SK-MEL-5 (cell line): ENCODE measurements around the gene LRFN3. TPM values are rescaled to one million over a fixed set of nuclear protein-coding genes. Genes with fewer than 3 reads are reported as not detected.
A peak's percentile ranks its signal among the peaks of the same experiment; 100 is the strongest.
"Not testable (repeated sequence)": the region's sequence is repeated elsewhere in the genome, so short reads cannot be mapped to it uniquely, and the experiment has no call there.

Source experiments
- DNase-seq: peaks from one replicate; pipeline ENCODE4 v3.0.0-alpha.2; 2016; ENCODE audit warnings: low read depth, low spot score
- in situ Hi-C: cut with HindIII; loops from 2 replicates; pipeline ENCODE4 v1.10.0; 2016; ENCODE audit warnings: low sequenced_read_pairs, high pct_unique_total_duplicates, low pct_unique_long_range_greater_than_20kb
- total RNA-seq: library from RNA; depleted of rRNA; stranded (reverse); fragments of >200 nt; shearing (Covaris generic); gene quantifications from 2 replicates; pipeline ENCODE4 v1.2.3, GENCODE V29; 2014

Gene LRFN3
- total RNA-seq, 1 experiment from 2014 or later = 1.8 TPM

DNA sequence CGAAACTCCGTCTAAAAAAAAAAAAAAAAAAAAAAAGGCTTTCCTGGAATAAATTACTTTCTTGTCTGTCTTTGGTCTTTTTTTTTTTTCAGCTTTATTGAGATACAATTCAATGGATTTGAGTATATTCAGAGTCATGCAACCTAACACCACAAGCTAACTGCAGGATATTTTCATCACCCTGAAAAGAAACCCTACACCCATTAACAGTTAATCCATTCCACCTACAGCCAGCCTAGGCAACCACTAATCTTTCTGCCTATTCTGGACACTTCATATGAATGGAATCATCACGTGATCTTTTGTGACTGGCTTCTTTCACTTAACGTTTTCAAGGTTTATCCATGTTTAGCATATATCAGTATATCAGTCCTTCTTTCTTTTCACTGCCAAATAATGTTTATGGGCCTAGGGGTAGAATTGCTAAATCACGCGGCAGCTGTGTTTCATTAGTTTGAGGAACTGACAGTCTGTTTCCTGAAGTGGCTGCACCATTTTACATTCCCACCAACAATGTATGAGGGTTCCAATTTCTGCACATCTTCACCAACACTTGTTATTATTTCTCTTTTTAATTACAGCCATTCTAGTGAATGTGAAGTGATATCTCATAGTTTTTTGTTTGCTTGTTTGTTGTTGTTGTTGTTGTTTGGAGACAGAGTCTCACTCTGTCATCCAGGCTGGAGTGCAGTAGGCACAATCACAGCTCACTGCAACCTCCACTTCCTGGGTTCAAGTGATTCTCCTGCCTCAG, 19.9 kb downstream of the LRFN3 start:
- DNase-seq = no peak
- in situ Hi-C loops = no loop called here

DNA sequence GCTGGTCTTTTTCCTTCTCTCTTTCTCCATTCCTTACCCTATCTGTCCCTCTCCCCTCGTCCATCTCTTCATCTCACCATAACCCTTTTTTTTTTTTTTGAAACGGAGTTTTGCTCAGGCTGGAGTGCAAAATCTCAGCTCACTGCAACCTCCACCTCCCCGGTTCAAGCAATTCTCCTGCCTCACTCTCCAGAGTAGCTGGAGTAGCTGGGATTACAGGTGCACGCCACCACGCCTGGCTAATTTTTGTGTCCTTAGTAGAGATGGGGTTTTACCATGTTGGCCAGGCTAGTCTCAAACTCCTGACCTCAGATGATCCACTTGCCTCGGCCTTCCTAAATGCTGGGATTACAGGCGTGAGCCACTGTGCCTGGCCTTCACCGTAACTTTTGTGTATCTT, 21.2 kb downstream of the LRFN3 start:
- in situ Hi-C loops, DNase-seq: not testable (repeated sequence)

DNA sequence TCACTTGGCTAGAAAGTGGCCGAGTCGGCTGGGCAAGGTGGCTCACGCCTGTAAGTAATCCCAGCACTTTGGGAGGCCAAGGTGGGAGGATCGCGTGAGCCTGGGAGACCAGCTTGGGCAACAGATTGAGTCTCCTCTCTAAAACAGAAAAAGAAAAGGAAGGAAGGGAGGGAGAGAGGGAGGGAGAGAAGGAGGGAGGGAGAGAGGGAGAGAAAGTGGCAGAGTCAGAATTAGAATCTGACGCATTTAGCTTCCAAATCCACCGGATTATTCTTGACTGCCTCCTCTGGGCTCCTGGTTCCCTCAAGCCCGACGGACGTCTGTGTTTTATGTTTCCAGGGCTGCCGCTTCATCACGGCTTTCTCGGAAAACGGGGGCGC, 22.5 kb downstream of the LRFN3 start:
- in situ Hi-C loops = no loop called here
- DNase-seq = no peak

DNA sequence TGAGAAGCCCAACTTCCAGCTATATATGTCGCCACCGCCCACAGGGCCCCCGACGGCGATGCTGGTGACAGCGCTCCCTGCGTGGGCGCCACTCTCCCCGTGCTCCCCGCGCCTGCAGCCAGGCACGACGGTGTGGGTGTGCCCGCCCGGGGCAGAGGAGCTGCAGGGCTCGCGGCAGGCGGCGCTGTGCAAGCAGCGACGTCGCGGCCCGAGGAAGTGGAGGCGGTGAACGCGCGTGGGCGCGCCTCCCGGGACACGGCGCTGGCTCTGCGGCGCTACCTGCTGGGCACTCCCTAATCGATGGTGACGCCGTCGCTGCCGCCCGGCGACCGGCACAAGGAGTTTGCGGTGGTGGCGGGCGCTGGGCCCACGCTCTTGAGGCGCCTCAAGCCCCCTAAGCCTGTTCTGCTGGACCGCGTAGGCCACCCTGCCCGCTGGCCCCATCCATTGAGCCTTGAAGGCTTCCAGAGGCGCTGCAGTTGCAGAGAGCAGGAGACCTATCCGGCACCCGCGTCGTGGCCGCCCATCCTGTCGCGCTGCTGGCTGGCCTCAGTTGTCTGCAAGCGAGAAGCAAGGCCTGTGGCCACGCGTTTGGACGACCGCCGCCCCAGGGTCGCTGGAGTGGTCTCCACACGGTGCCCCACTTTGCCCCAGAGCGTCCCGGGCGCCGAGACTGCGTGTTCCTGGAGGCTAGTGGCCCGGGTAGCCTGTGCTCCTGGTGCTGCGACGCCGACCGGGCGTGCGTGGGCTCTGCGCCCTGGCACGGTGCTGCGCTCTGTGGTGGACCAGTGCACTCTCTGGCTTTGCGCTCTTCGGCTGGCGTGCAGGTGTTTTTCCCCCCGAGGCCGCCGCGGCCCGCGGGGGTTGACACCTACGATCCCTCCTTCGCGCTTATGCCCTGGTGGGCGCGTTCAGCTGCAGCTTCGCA, 23.1 kb downstream of the LRFN3 start:
- in situ Hi-C loops = no loop called here

DNA sequence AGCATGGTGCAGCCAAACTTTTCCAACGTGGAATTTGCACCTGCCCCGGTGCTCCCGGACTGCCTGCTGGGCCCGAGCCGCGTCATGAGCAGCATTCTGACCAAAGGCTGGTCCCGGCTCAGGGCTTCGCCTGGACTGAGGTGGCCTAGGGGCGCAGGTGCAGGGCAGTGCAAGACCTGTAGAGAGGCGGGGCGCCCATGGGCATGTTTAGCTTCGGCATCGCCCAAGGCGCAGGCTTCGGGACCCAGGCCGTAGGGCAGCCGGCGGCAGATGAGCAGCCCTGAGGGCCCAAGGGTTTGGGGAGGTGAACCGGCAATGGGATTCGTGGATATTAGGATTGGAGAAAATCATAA, 23.8 kb downstream of the LRFN3 start:
- no peak for DNase-seq
- in situ Hi-C loops = no loop called here

More for the DNA sequence above, 23.1 kb downstream of the LRFN3 start:
- DNase-seq = no peak

DNA sequence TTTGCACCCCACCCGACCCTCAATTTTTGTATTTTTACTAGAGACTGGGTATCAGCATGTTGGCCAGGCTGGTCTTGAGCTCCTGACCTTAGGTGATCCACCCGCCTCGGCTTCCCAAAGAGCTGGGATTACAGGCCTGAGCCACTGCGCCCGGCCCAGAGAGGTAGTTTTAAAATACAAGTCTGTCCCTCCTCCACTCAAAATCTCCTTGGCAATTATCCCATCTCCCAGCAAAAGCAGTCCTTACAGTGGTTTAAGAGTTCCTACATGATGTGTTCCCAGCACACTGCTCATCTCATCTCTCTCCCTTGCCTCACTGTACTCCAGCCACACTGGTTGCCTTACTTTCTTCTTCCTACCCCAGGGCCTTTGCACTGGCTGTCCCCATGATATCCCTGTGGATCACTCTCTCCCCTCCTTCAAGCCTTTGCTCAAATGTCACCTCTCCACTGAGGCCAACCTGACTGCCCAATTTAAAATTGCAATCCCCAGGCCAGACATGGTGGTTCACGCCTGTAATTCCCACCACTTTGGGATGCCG, 24.3 kb downstream of the LRFN3 start:
- no peak for DNase-seq
- in situ Hi-C loops = no loop called here

DNA sequence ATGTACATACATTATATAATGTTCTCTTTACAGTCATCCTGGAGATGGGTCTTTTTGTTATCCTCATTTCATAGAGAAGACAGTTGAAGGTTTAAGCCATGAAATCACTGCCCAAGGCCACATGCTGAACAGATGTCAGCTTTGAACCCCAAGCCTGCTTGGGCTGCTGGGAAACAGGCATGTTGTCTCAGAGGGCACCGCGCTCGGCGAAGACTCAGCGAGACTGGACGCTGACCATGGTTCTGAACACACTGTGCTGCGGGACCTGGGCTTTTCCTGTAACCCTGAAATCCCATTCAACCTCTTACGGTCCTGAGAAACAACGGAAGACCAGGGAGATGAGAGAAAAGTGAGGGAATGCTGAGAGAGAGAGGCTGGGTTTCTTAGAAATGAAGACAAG, 27.3 kb downstream of the LRFN3 start:
- peak; percentile 52 for DNase-seq
- in situ Hi-C loops = no loop called here

DNA sequence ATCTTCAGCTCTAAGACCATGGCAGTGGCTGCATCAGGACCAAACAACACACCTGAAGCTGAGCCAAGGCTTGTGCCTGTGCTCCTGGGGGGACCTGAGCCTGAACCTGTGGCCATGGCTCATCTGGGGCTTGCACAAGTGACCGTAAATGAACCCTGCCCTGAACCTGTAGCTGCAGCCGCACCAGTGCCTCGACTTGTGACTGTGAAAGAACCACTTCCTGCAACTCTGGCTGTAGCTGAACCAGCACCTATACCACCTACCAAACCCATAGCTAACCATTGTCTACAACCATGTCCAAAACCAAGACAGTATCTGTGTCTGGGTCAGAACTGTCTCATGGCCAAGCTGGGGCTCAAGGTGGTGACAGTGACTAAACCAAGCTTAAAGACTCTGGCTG, 30.6 kb downstream of the LRFN3 start:
- no peak for DNase-seq
- in situ Hi-C loops = no loop called here

DNA sequence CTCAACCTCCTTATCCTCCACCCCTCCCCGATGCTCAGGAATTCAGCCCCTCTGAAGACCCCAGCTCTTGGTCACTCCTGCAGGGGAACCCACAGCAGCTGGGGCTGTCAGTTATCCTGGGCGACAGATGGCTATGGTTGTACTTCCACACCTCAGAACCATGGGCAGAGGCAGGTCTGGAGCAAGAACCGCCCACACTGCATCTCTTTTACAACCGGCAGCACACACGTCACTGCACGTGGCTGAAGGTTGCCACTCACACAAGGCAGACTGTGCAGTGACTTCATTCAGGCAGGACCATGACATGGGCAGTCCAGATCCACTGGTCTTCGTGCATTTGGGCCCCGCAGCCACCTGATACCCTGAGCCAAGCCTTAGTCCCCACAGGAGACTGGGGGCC, 37.3 kb downstream of the LRFN3 start:
- in situ Hi-C loops = no loop called here
- DNase-seq = peak; percentile 25

DNA sequence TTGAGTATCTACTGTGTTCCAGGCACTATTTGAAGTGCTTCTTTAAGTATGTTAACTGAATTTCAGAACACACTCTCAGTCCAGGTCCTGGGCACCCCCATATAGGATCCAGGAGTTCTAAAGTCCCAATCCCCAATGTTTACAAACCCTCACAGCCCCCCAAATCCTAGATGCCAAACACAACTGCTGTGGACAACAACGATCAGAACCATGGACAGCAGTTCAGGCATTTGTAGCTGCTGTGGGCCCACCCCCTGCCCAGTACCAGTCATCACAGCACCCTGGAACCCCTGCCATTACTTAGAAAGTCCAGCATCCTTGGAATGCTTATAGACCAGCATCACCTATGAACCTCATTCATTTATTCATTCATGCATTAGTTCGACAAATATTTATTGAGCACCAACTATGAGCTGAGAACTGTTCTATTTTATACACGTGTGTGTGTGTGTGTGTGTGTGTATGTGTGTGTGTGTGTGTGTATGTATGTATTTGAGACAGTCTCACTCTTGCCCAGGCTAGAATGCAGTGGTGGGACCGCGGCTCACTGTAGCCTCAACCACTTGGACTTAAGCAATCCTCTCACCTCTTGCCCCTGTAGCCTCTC, 39.5 kb downstream of the LRFN3 start:
- in situ Hi-C loops = no loop called here
- DNase-seq = no peak

DNA sequence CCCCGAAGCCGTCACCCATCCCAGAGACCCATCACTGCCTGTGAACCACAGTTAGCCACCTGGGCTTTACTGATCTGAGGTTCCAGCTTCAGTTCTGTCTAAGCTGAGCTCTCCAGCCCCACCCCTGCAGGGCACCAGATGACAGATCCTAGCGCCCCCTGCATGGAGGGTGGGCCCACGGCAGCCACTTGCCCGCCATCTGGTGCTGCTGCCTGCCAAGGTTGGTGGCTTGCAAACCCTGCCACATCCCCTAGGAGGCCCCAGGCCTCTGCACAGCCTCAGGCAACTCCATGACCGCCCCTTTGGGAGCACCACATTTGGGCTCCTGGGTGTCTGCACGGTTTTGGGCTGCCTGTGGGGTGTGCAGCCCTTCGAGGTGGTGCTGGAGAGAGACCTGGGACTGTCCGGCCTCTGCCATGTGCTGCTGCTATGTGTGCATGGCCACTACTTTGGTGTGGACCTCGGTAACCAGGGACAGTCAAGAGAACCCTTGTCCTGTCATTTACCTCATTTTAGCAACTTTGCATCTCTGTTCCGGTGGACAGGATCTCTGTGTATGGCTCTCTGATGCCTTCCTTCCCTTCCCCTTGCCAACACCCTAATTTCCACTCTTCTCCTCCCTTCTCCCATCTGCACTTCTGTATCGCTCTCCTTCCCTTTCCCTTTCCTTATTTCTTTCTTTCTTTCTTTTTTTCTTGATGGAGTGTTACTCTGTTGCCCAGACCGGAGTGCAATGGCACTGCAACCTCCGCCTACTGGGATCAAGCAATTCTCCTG, 41.5 kb downstream of the LRFN3 start:
- DNase-seq = peak; percentile 34
- in situ Hi-C loops = no loop called here

DNA sequence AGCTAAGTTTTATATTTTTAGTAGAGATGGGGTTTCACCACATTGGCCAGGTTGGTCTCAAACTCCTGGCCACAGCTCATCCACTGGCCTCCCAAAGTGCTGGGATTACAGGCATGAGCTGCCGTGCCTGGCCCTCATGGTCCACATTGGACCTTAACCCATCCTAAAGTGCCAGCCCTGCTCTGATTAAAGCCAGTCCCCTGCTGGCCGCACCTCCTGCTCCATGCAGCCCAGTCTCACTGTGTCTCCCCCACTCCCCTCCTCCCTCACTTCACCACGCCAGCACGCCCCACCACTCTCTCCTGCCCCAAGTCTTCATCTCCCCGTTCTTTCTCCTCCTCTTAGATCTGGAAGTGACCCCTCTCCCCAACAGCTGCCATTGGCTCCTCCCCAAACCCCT, 42.1 kb downstream of the LRFN3 start:
- DNase-seq = no peak
- in situ Hi-C loops = no loop called here

DNA sequence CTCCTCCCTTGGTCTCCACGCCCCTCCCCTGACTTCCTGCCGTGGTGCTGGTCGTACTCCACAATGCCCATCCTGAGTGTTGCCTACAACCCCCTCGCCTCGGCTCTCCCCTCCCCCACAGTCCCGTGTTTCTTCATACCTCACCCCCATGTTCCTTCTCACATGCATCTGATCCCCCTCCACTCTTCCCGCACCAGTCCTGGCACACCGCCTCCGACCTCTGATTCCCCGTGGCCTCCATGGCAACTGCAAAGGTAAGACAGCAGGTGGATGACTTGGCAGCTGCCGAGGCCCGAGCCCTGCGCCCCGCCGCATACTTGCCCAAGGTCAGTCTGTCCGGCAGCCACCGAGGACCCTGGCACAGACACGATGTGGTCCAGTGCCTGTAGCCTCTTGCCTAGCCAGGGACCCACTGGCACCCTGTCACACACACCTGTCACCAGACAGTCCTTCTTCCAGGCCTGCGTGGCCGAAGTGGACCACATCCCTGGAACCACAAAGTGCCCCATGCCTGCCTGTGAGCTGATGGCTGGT, 42.7 kb downstream of the LRFN3 start:
- DNase-seq = no peak
- in situ Hi-C loops = no loop called here

DNA sequence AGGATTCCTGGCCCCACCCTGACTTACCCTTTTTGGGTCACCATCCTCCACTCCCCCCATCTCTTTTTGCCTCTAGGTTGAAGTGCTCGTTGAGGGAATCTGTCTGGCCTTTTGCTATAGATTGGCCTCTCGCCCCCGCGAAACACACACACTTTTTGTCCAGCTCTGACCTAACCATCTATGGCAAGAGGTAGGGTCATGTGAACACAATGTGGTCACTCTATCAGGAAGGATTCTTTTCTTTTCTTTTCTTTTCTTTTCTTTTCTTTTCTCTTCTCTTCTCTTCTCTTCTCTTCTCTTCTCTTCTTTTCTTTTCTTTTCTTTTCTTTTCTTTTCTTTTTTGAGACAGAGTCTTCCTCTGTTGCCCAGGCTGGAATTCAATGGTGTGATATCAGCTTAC, 44.8 kb downstream of the LRFN3 start:
- DNase-seq, in situ Hi-C loops: not testable (repeated sequence)

DNA sequence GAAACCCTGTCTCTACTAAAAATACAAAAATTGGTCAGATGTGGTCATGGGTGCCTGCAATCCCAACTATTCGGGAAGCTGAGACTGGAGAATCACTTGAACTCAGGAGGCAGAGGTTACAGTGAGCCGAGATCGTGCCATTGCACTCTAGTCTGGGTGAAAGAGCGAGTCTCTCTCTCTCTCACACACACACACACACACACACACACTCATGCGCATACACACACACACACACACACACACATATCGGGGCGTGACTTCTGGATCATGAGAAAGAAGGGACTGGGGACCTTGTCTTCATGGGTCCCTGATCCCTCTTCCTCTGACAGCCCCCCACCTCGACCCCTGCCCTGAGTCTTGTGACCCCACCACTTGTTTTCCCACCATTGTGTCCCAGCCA, 47.0 kb downstream of the LRFN3 start:
- no peak for DNase-seq
- in situ Hi-C loops = no loop called here

DNA sequence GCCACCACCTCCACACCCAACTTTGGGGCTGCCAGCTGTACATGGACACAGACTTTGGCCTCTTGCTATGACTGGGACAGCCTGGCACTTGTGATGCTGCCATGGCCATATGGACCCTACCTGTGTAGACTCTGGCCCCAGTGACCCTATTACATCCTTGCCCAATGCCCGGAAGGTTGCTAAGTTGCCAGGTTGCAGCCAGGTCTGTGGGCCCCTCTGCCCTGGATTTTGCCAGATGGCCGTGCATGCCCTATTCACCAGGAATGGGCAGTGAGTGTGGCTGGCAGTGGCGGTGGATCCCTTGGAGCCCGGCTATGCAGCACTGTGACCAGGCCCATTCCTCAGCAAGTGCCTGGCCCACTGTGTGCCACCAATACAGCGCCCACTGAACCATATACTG, 49.9 kb downstream of the LRFN3 start:
- in situ Hi-C loops = no loop called here
- DNase-seq = no peak
